ENCODE data around the gene ARL6IP4.
A peak's percentile ranks its signal among the peaks of the same experiment; 100 is the strongest.
"Not testable (repeated sequence)": the region's sequence is repeated elsewhere in the genome, so short reads cannot be mapped to it uniquely, and the experiment has no call there.

The ARL6IP4 gene

GRCh38 chr12:122980183-122981035, at the start of gene ARL6IP4:
Gene ARL6IP4, plus strand, starts transcription at chr12:122980681. Its CDS starts 459 bp downstream, at chr12:122981140.
- H3K4me3 ChIP-seq (ENCODE audit: low read depth, low read length), result peak within 1 kb of the TSS; percentile 77
- DNase-seq (ENCODE audit: low read depth), result no peak
- in situ Hi-C loops (cut with HindIII; ENCODE audit: low sequenced_read_pairs), result no loop called here
- no peak for TF ChIP-seq CTCF (IDR thresholded peaks at IDR 0.05; ENCODE audit: low read depth, low read length, missing control alignments)

GRCh38 chr12:122932207-122932606, 48.3 kb upstream of the ARL6IP4 start:
- no peak overlapping the region for H3K4me3 ChIP-seq (ENCODE audit: low read depth, low read length)
- no peak for DNase-seq (ENCODE audit: low read depth)
- in situ Hi-C loops (cut with HindIII; ENCODE audit: low sequenced_read_pairs), result no loop called here
- no peak for TF ChIP-seq CTCF (IDR thresholded peaks at IDR 0.05; ENCODE audit: low read depth, low read length, missing control alignments)

- DNase-seq (ENCODE audit: low read depth), result no peak
- in situ Hi-C loops (cut with HindIII; ENCODE audit: low sequenced_read_pairs), result no loop called here
- TF ChIP-seq CTCF (IDR thresholded peaks at IDR 0.05; ENCODE audit: low read depth, low read length, missing control alignments), result no peak
- H3K4me3 ChIP-seq (ENCODE audit: low read depth, low read length), result no peak overlapping the region
These were observed 45.8 kb upstream of the ARL6IP4 start for GRCh38 chr12:122934722-122935121.

GRCh38 chr12:122935318-122935717, 45.2 kb upstream of the ARL6IP4 start:
- in situ Hi-C loops (cut with HindIII; ENCODE audit: low sequenced_read_pairs), result no loop called here
- no peak for TF ChIP-seq CTCF (IDR thresholded peaks at IDR 0.05; ENCODE audit: low read depth, low read length, missing control alignments)

GRCh38 chr12:122937622-122938091, 42.8 kb upstream of the ARL6IP4 start:
- DNase-seq (ENCODE audit: low read depth), result no peak
- no peak overlapping the region for H3K4me3 ChIP-seq (ENCODE audit: low read depth, low read length)
- in situ Hi-C loops (cut with HindIII; ENCODE audit: low sequenced_read_pairs), result no loop called here
- no peak for TF ChIP-seq CTCF (IDR thresholded peaks at IDR 0.05; ENCODE audit: low read depth, low read length, missing control alignments)

More at GRCh38 chr12:122935318-122935717, 45.2 kb upstream of the ARL6IP4 start:
- no peak for DNase-seq (ENCODE audit: low read depth)
- H3K4me3 ChIP-seq (ENCODE audit: low read depth, low read length), result no peak overlapping the region

GRCh38 chr12:122939125-122939524, 41.4 kb upstream of the ARL6IP4 start:
- no peak overlapping the region for H3K4me3 ChIP-seq (ENCODE audit: low read depth, low read length)
- in situ Hi-C loops (cut with HindIII; ENCODE audit: low sequenced_read_pairs), result no loop called here
- no peak for TF ChIP-seq CTCF (IDR thresholded peaks at IDR 0.05; ENCODE audit: low read depth, low read length, missing control alignments)
- DNase-seq (ENCODE audit: low read depth), result no peak

- in situ Hi-C loops (cut with HindIII; ENCODE audit: low sequenced_read_pairs); DNase-seq (ENCODE audit: low read depth); H3K4me3 ChIP-seq (ENCODE audit: low read depth, low read length): not testable (repeated sequence)
These were observed 39.1 kb upstream of the ARL6IP4 start for GRCh38 chr12:122941351-122941750.

All from astrocyte of the cerebellum (primary cell).